ENCODE measurements around the gene CNTNAP1.

CNTNAP1 gene

DNA sequence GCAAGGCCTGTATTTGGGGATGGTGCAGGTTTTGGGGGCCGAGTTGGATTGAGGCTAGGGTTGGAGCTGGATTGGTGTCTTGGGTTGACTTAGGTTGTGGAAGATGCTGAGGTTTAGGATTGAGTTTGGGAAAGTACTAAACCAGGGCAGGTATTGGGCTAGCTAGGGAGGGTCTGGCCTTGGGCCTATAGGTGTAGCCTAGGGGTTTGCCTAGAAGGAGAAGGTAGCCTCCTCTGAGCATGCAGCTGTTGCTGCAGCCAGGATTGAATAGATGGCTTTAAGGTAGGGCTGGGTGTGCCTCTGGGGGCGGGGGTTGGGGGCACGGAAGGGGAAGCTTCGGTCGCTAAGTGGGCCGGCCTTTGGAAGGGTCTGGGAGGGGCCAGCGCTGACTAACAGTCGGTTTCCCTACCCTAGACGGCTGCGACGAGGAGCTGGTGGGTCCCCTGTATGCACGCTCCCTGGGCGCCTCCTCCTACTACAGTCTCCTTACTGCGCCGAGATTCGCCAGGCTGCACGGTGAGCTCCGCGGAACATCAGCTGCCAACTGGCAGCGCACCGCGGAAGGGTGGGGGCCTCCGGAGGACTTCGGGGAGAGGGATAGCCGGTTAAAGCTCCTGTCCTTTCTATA, 1.2 kb downstream of the CNTNAP1 start:
- in situ Hi-C loops (cut with MboI; ENCODE audit: low sequenced_read_pairs): no loop called here

DNA sequence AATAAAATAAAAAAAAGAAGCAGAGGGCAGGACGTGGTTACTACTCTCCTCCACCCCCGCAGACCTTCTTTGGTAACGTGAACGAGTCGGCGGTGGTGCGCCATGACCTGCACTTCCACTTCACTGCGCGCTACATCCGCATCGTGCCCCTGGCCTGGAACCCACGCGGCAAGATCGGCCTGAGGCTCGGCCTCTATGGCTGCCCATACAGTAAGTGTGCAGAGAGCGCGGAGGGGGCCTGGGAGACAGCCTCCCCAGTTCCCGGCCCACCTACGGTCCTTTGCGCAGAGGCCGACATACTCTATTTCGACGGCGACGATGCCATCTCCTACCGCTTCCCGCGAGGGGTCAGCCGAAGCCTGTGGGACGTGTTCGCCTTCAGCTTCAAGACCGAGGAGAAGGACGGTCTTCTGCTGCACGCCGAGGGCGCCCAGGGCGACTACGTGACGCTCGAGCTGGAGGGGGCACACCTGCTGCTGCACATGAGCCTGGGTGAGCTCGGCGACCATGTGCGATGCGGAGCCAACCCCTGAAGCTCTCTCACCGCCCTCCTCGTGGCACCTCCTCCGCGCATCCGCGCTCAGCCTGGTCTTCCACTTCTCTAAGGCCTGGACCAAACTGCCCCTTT, 2.7 kb downstream of the CNTNAP1 start:
- in situ Hi-C loops (cut with MboI; ENCODE audit: low sequenced_read_pairs): no loop called here

DNA sequence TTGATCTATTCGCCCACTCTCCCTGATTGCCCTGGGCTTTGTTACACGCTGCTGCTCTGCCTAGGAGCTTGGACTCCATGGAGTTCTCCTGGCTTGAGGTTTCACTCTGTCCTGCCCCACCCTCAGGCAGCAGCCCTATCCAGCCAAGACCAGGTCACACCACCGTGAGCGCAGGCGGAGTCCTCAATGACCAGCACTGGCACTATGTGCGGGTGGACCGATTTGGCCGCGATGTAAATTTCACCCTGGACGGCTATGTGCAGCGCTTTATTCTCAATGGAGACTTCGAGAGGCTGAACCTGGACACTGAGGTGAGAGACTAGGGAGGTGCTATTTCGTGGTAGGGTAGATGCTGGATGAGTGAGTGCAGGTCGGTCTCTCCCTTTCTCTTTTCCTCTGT, 3.5 kb downstream of the CNTNAP1 start:
- in situ Hi-C loops (cut with MboI; ENCODE audit: low sequenced_read_pairs): no loop called here

GRCh38 chr17:42686520-42687128, 4.3 kb downstream of the CNTNAP1 start:
- in situ Hi-C loops (cut with MboI; ENCODE audit: low sequenced_read_pairs): no loop called here

DNA sequence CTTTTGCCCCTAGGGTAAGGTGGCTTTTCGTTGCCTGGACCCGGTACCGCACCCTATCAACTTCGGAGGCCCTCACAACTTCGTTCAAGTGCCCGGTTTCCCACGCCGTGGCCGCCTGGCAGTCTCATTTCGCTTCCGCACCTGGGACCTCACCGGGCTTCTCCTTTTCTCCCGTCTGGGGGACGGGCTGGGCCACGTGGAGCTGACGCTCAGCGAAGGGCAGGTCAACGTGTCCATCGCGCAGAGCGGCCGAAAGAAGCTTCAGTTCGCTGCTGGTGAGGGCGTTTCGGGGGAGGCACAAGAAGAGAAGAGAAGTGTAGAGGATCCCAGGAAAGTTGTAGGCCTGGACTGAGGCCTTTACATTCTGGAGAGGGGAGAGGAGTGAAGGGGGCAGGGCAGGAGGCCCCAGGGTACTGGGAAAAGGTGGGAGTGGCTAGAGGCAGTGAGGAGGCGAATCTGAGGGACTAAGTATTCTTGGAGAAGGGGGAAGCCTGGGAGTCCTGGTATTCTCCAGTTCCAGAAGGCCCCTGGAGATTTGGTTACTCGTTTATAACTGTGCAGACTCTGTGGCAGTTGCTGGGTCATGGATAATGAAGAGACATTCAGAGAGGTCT, 5.5 kb downstream of the CNTNAP1 start:
- in situ Hi-C loops (cut with MboI; ENCODE audit: low sequenced_read_pairs): no loop called here

GRCh38 chr17:42690596-42690995, 8.3 kb downstream of the CNTNAP1 start:
- in situ Hi-C loops (cut with MboI; ENCODE audit: low sequenced_read_pairs): no loop called here

DNA sequence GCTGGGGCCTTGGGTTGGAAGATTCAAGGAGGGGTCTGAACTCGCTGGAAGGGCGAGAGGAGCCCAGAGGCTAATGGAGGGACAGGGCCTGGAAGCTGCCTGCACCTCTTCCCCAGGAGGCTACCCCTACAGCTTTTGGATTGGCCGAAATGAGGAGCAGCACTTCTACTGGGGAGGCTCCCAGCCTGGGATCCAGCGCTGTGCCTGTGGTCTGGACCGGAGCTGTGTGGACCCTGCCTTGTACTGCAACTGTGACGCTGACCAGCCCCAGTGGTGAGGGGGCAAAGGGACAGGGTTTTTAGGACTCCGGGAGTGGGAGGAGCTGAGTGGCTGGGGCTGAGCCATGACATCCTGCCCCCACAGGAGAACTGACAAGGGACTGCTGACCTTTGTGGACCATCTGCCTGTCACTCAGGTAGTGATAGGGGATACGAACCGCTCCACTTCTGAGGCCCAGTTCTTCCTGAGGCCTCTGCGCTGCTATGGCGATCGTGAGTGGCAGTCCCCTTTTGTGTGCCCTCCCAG, 8.8 kb downstream of the CNTNAP1 start:
- in situ Hi-C loops (cut with MboI; ENCODE audit: low sequenced_read_pairs): no loop called here

DNA sequence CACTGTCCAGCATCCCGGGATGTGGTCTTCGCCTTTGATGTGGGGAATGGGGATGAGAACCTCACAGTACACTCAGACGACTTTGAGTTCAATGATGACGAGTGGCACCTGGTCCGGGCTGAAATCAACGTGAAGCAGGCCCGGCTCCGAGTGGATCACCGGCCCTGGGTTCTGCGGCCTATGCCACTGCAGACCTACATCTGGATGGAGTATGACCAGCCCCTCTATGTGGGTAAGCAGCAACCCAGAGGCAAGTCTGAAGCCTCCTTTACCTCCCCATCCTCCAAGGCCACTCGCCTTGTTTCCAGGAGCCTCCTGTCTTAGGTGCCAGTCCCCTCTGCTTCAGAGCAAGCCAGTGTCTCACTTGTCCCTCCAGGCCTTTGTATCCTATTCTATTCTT, 10.2 kb downstream of the CNTNAP1 start:
- in situ Hi-C loops (cut with MboI; ENCODE audit: low sequenced_read_pairs): no loop called here

GRCh38 chr17:42694524-42694923, 12.2 kb downstream of the CNTNAP1 start:
- in situ Hi-C loops (cut with MboI; ENCODE audit: low sequenced_read_pairs): no loop called here

DNA sequence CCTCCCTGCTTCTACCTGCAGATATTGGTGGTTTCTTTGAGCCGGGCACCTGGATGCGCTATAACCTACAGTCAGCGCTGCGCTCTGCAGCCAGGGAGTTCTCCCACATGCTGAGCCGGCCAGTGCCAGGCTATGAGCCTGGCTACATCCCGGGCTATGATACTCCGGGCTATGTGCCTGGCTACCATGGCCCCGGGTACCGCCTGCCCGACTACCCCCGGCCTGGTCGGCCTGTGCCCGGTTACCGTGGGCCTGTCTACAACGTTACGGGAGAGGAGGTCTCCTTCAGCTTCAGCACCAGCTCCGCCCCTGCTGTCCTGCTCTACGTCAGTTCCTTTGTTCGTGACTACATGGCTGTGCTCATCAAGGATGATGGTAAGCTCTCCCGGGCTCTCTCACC, 13.2 kb downstream of the CNTNAP1 start:
- in situ Hi-C loops (cut with MboI; ENCODE audit: low sequenced_read_pairs): no loop called here

DNA sequence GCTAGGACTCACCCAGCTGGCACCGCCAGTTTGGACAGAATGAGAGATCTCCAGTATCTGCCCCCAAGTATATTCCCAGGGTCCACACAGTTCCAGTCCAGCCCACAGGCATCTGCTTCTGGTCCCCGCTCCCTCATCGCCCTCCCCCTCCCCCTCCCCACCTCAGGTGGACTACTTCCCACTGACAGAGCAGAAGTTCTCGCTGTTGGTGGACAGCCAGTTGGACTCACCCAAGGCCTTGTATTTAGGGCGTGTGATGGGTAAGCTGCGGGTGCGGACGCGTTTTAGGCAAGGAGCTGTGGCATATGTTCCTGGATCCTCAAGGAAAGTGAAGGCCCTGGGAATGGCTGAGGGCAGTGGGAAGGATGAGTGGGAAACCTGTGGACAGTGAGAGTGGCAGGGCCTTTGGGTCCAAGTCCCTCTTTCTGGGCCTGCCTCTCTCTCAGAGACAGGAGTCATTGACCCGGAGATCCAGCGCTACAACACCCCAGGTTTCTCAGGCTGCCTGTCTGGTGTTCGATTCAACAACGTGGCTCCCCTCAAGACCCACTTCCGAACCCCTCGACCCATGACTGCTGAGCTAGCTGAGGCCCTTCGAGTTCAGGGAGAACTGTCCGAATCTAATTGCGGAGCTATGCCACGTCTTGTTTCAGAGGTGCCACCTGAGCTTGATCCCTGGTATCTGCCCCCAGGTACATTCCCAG, 14.9 kb downstream of the CNTNAP1 start:
- in situ Hi-C loops (cut with MboI; ENCODE audit: low sequenced_read_pairs): no loop called here

DNA sequence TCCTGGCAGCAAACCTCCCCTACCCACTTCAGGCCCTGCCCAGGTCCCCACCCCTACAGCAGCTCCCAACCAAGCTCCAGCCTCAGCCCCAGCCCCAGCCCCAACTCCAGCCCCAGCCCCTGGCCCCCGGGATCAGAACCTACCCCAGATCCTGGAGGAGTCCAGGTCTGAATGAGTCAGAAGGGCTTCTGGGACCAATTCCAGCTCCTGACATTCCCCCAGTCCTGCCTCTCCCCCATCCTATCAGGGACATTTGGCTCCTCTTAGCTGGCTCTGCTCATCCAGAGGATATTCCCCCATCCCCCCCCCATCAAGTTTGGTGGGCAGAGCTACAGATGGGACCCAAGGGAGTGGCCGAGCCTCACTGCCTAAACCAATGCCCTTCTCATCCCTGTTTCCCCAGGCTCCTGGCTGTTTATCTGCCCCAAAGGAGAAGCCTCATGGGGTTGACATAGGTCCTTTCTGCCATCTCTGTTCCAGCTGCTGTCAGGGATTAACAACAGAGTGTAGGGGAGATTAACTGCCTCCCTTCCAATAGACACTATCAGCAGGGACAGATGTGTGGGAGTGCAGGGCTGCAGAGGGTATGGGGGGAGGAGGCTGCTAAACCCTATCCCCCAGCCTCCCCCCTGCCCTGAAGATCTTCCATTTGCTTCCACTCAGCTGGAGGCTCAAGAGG, 16.5 kb downstream of the CNTNAP1 start:
- in situ Hi-C loops (cut with MboI; ENCODE audit: low sequenced_read_pairs): no loop called here

GRCh38 chr17:42699415-42699740, 17.0 kb downstream of the CNTNAP1 start:
- in situ Hi-C loops (cut with MboI; ENCODE audit: low sequenced_read_pairs): no loop called here

GRCh38 chr17:42700586-42701289, 18.4 kb downstream of the CNTNAP1 start:
- in situ Hi-C loops (cut with MboI; ENCODE audit: low sequenced_read_pairs): loop anchor here (25.0 kb wide), 1 partner anchor 237 kb away; no protein-coding TSS in a partner anchor

GRCh38 chr17:42702446-42702845, 20.1 kb downstream of the CNTNAP1 start:
- in situ Hi-C loops (cut with MboI; ENCODE audit: low sequenced_read_pairs): loop anchor here (25.0 kb wide), 1 partner anchor 235 kb away; no protein-coding TSS in a partner anchor

GRCh38 chr17:42704490-42704836, 22.1 kb downstream of the CNTNAP1 start:
- in situ Hi-C loops (cut with MboI; ENCODE audit: low sequenced_read_pairs): loop anchor here (25.0 kb wide), 1 partner anchor 233 kb away; no protein-coding TSS in a partner anchor

DNA sequence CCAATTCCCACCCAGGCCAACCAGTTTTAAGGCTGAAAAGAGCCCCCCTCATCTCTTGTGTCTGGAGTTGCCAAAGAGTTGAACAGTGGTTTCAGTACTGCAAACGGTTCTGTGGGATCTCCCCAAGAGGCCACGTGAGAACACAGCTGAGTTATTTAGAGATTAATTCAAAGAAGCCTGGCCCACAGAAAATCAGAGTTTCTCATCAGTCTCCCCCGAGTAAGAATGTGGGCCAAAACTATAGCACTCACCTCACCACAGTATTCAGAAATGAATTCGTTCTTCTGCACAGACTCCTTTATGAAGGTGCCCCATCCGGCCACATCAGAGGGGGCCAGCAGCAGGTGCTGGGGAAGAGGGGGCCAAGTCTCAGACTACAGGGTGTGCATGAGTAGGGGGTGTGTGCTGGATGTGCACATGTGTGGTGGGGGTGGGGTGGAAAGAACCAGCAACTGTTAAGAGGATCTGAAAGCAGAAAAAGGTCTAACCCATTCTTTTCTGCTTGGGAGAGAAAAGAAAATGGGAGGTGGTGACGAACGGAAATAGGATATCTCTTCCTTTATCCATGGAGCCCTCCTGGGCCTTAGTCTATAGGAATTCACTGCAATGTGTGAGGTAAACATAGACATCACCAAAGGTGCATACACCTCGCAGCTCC, 22.6 kb downstream of the CNTNAP1 start:
- in situ Hi-C loops (cut with MboI; ENCODE audit: low sequenced_read_pairs): loop anchor here (25.0 kb wide), 1 partner anchor 232 kb away; no protein-coding TSS in a partner anchor

- in situ Hi-C loops (cut with MboI; ENCODE audit: low sequenced_read_pairs): loop anchor here (25.0 kb wide), 1 partner anchor 231 kb away; no protein-coding TSS in a partner anchor
These were observed 24.4 kb downstream of the CNTNAP1 start for GRCh38 chr17:42706732-42707131.

GRCh38 chr17:42708588-42708987, 26.3 kb downstream of the CNTNAP1 start:
- in situ Hi-C loops (cut with MboI; ENCODE audit: low sequenced_read_pairs): loop anchor here (25.0 kb wide), 1 partner anchor 229 kb away; no protein-coding TSS in a partner anchor
